GM20000 (cell line): ENCODE results near the gene PDZD4.
"Not testable (repeated sequence)": the region's sequence is repeated elsewhere in the genome, so short reads cannot be mapped to it uniquely, and the experiment has no call there.

Experiments used
- DNase-seq: peaks from one replicate; pipeline ENCODE4 v3.0.0; 2012; ENCODE audit warnings: low spot score
- TF ChIP-seq, protein P1 (sequence below): IDR thresholded peaks from 2 replicates; pipeline ENCODE4 v1.5.1; 2012; ENCODE audit warnings: mild to moderate bottlenecking, control low read depth; ENCODE audit errors: extremely low read depth, missing control alignments

Gene PDZD4

GRCh38 chrX:153825042-153825441 is 5.3 kb downstream of the PDZD4 start:
- TF ChIP-seq, protein P1, sequence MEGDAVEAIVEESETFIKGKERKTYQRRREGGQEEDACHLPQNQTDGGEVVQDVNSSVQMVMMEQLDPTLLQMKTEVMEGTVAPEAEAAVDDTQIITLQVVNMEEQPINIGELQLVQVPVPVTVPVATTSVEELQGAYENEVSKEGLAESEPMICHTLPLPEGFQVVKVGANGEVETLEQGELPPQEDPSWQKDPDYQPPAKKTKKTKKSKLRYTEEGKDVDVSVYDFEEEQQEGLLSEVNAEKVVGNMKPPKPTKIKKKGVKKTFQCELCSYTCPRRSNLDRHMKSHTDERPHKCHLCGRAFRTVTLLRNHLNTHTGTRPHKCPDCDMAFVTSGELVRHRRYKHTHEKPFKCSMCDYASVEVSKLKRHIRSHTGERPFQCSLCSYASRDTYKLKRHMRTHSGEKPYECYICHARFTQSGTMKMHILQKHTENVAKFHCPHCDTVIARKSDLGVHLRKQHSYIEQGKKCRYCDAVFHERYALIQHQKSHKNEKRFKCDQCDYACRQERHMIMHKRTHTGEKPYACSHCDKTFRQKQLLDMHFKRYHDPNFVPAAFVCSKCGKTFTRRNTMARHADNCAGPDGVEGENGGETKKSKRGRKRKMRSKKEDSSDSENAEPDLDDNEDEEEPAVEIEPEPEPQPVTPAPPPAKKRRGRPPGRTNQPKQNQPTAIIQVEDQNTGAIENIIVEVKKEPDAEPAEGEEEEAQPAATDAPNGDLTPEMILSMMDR, result no peak
- no peak for DNase-seq

GRCh38 chrX:153824348-153824747 is 6.0 kb downstream of the PDZD4 start:
- no peak for DNase-seq
- TF ChIP-seq, protein P1, result no peak

DNA sequence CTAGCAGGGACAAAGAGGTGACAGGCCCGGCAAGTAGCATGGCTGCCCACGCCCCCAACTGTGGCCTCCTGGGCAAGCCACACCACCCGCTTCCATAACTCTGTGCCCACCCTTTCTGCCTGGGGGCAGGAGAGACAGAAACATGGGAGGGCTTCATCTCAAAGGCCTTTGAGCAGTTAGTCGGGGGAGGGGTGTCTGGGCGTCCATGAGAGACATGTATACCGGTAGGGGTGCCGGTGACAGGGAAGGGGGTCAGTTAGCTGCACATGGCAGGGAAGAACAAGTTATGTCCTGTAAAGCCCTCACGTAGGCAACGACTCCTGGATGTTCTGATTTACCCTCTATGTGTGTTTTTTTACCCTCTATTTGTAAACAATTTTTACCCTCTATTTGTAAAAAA is 9.3 kb downstream of the PDZD4 start:
- TF ChIP-seq, protein P1, result no peak
- DNase-seq, result no peak

DNA sequence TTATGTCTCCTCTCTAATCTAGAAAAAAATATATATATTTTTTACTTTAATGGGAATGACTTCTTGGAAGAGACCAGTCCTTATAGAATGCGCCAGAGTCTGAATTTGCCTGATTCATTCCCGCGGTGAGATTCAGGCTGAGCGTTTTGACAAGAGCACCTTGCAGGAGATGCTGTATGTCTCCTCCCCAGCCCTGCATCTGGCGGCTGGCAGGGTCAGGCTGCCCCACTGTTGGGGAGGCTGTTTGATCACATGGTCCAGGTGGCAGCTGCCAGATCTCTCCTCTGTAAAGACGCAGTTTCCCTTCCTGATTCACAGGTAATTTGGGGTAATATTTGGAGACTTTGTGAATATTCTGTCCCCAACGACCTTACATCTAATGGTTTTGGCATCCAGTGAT is 9.7 kb downstream of the PDZD4 start:
- TF ChIP-seq, protein P1, result no peak
- DNase-seq, result no peak

DNA sequence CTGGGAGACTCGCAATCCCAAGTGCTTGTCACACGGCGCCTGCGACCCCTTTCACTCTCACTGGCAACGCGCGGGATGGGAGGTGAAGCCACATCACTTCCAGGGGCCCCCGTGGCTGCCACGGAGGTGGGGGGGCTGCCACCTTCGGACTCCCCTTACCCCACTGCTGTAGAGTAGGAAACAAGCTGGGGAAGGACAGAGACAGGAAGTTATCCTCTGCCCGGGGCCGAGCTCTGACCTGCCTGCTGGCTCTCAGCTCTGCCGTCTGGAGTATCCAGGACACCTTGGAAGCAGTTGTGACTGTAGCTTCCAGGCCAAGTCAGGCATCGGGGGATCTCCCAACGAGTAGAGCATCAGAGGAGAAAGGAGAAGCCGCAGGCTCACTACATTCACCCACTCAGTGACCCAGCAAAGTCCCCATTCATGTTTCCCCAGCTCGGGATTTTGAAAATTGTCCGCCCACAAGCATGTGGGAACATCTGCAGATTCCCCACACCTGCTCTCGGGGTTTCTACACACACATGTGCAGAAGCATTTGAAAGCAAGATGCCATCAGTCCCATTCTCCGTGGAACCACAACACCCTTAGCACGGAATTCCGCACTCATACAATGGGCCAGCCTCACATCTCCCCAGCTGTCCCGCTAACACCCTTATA is 10.8 kb downstream of the PDZD4 start:
- TF ChIP-seq, protein P1, result no peak
- DNase-seq, result no peak

GRCh38 chrX:153818571-153819383 is 11.6 kb downstream of the PDZD4 start:
- TF ChIP-seq, protein P1, result no peak
- peak; percentile 62 for DNase-seq

- DNase-seq, result not testable (repeated sequence)
Measured at GRCh38 chrX:153818064-153818463, 12.3 kb downstream of the PDZD4 start.
